Measurements from ENCODE around the gene IL36B. TPM values are rescaled to one million over a fixed set of nuclear protein-coding genes. Genes with fewer than 3 reads are reported as not detected.

IL36B gene
- total RNA-seq, 4 donors from 2014 or later: 2.3 to 11.9 (median 7.6) TPM

DNA sequence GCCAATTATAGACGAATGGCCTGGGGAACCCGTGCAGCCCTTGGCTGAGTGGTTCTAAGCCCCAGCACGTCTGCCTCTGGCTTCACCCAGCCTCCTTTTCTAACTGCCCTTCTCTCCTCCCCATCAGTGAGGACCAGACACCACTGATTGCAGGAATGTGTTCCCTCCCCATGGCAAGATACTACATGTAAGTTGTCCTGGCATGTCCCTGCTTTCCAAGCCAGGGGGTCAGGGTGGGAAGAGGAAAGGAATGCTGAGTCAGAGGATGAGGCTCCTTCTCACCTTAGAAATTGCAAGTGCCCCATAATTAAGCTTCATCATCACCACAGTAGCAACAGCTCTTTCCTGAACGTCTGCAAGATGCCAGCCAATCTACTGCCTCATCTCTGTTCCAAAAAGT, 19.9 kb upstream of the IL36B start:
- intact Hi-C loops (cut with DNase I; ENCODE audit: low total_unique reads): no loop called here
- 19 to 20% methylated on average over 2 to 4 of the region's 4 CpGs for WGBS, 2 donors
- no peak for DNase-seq (ENCODE audit: low spot score in 2 of 2)

GRCh38 chr2:113070606-113070975, 17.9 kb upstream of the IL36B start:
- DNase-seq (ENCODE audit: low spot score in 2 of 2): peak in 1 of 2 donors; percentile 5
- intact Hi-C loops (cut with DNase I; ENCODE audit: low total_unique reads): no loop called here
- no peak overlapping the region for H3K4me3 ChIP-seq (ENCODE audit: low read depth, poor library complexity, severe bottlenecking)
- WGBS, 2 donors: 64 to 77% methylated on average over 1 of the region's 1 CpG
- no peak for TF ChIP-seq POLR2A (IDR thresholded peaks at IDR 0.05)
- TF ChIP-seq CTCF (IDR thresholded peaks at IDR 0.05): no peak

More for the DNA sequence above, 19.9 kb upstream of the IL36B start:
- TF ChIP-seq POLR2A (IDR thresholded peaks at IDR 0.05) (no peak), CTCF (IDR thresholded peaks at IDR 0.05) (no peak)
- H3K4me3 ChIP-seq (ENCODE audit: low read depth, poor library complexity, severe bottlenecking): no peak overlapping the region

DNA sequence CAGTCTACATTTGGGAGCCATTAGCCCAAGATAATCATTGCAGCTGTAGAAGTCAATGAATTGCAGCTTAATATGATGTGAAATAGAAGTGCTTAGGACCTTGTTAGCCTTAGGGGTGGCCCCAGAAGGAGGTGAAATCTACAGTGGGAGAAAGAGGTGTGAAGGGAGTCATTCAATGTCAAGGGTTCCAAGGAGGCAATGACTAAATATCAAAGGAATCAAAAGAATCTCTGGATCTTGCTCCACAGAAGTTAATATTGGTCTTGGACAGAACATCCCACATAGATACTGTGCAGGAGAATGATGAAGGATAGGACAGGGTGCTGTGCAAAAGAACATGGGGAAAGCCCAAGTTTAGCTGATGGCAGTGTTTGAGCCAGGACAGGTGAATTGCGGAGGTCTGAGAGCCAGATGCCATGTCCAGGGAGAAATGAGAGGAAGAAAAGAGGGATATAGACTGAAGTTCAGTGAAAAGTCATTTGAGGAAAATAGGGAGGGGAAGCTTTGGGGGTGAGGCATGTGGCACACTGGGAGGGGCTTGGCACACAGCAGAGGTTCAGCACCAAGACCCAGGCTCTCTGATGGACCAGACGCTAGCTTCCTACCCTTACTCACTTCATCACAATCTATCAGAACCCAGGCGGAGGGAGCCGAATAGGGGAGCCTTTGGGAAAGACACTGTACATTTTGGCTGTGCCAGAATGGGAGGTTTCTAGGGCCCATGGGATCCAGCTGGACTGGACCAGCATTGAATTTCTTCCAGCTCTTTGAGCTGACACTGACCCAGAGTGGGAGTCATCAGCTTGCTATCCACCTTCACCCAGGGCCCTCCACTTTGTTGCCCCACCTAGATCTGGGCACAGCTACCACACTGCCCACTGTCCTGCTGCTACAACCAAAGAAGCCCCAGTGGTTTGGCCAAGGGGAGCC, 17.3 kb upstream of the IL36B start:
- TF ChIP-seq CTCF (IDR thresholded peaks at IDR 0.05) (no peak), POLR2A (IDR thresholded peaks at IDR 0.05) (no peak)
- DNase-seq (ENCODE audit: low spot score in 2 of 2): peak in 1 of 2 donors; percentile 50
- WGBS, 2 donors: 75 to 88% methylated on average over 4 of the region's 4 CpGs
- intact Hi-C loops (cut with DNase I; ENCODE audit: low total_unique reads): no loop called here
- no peak overlapping the region for H3K4me3 ChIP-seq (ENCODE audit: low read depth, poor library complexity, severe bottlenecking)

GRCh38 chr2:113068706-113069485, 16.2 kb upstream of the IL36B start:
- 24 to 25% methylated on average over 5 of the region's 5 CpGs for WGBS, 2 donors
- intact Hi-C loops (cut with DNase I; ENCODE audit: low total_unique reads): no loop called here
- DNase-seq (ENCODE audit: low spot score in 2 of 2): no peak
- TF ChIP-seq CTCF (IDR thresholded peaks at IDR 0.05): no peak
- no peak for TF ChIP-seq POLR2A (IDR thresholded peaks at IDR 0.05)
- no peak overlapping the region for H3K4me3 ChIP-seq (ENCODE audit: low read depth, poor library complexity, severe bottlenecking)

DNA sequence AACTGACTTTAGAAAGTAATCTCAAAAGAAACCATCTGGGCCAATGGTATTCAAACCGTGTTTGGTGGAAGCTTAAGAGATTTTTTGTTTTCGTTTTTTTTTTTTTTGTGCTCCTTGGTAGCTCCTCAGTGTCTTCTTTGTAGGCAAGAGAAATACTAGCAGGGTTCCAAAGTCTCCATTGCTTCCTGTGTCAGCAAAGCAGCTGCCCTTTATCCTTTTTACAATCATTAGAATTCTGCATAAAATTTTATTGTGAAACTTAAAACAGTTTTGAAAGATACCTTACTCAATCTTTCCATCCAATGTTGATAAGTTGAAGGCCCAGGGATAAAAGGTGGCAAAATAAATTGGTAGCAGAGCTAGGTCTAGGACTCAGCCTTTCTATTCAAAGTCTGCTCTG, 15.6 kb upstream of the IL36B start:
- no peak overlapping the region for H3K4me3 ChIP-seq (ENCODE audit: low read depth, poor library complexity, severe bottlenecking)
- TF ChIP-seq CTCF (IDR thresholded peaks at IDR 0.05) (no peak), POLR2A (IDR thresholded peaks at IDR 0.05) (no peak)
- intact Hi-C loops (cut with DNase I; ENCODE audit: low total_unique reads): no loop called here
- 78 to 81% methylated on average over 2 of the region's 2 CpGs for WGBS, 2 donors
- no peak for DNase-seq (ENCODE audit: low spot score in 2 of 2)
